GM18505 (cell line): ENCODE results near the gene RENBP.

Experiments
- ATAC-seq: cut with Tn5 transposase; IDR thresholded peaks from one replicate; pipeline ENCODE4 v1.9.1; 2021; ENCODE audit not compliant: unreplicated experiment
- POLR2A ChIP-seq: IDR thresholded peaks from 4 replicates; pipeline ENCODE4 v1.6.1; 2011; ENCODE audit warnings: borderline replicate concordance; ENCODE audit not compliant: insufficient read depth, insufficient read length; ENCODE audit errors: extremely low read depth

RENBP gene

GRCh38 chrX:153967536-153968224 lies 23.2 kb upstream of the RENBP start:
- no peak for ATAC-seq
- no peak for TF ChIP-seq POLR2A

GRCh38 chrX:153966841-153967535 lies 22.5 kb upstream of the RENBP start:
- no peak for ATAC-seq
- no peak for TF ChIP-seq POLR2A

- no peak for ATAC-seq
- TF ChIP-seq POLR2A: no peak
These were observed 21.8 kb upstream of the RENBP start for GRCh38 chrX:153966283-153966688.

- no peak for TF ChIP-seq POLR2A
- no peak for ATAC-seq
These were observed 21.0 kb upstream of the RENBP start for GRCh38 chrX:153965406-153965805.

- ATAC-seq: no peak
- no peak for TF ChIP-seq POLR2A
These were observed 19.7 kb upstream of the RENBP start for GRCh38 chrX:153964105-153964504.

GRCh38 chrX:153963546-153963945 lies 19.1 kb upstream of the RENBP start:
- no peak for ATAC-seq
- TF ChIP-seq POLR2A: no peak

- no peak for TF ChIP-seq POLR2A
- ATAC-seq: no peak
These were observed 16.8 kb upstream of the RENBP start for GRCh38 chrX:153961292-153961691.

GRCh38 chrX:153960786-153961185 lies 16.3 kb upstream of the RENBP start:
- TF ChIP-seq POLR2A: no peak
- ATAC-seq: no peak

- no peak for ATAC-seq
- TF ChIP-seq POLR2A: no peak
These were observed 15.6 kb upstream of the RENBP start for GRCh38 chrX:153960077-153960476.

- TF ChIP-seq POLR2A: no peak
- no peak for ATAC-seq
These were observed 15.2 kb upstream of the RENBP start for GRCh38 chrX:153959649-153960048.

GRCh38 chrX:153958605-153959004 lies 14.2 kb upstream of the RENBP start:
- TF ChIP-seq POLR2A: no peak
- no peak for ATAC-seq

GRCh38 chrX:153957224-153957623 lies 12.8 kb upstream of the RENBP start:
- TF ChIP-seq POLR2A: no peak

GRCh38 chrX:153956044-153956907 lies 11.8 kb upstream of the RENBP start:
- TF ChIP-seq POLR2A: no peak
- no peak for ATAC-seq

More at GRCh38 chrX:153957224-153957623, 12.8 kb upstream of the RENBP start:
- no peak for ATAC-seq
